GM12878 (cell line): ENCODE results near the gene YARS1. TPM values are rescaled to one million over a fixed set of nuclear protein-coding genes. Genes with fewer than 3 reads are reported as not detected.

Experiments
- ATAC-seq: fragments of 200-7000 bp; cut with Tn5 transposase; 3 replicates; pipeline ENCODE4 v1.9.1; 2020; ENCODE audit warnings: mild to moderate bottlenecking, moderate library complexity
- BruUV-seq: library from RNA; stranded (reverse); fragments of 400-500 nt; replicated peaks from 2 replicates; lab custom pipeline; 2021; lab: Mats Ljungman, UMichigan
- CTCF ChIA-PET: fragments of 300-600 bp; sonication (Branson Sonifier 250); formaldehyde crosslinking; extraction: SDS; loops from one replicate; lab custom pipeline; 2021; ENCODE audit warnings: inconsistent platforms; lab: Yijun Ruan, JAX
- POLR2A ChIA-PET: fragments of 350-600 bp; formaldehyde crosslinking; extraction: SDS; loops from one replicate; lab custom pipeline; 2021; ENCODE audit warnings: inconsistent platforms; lab: Charles Lee
- RAD21 ChIA-PET: fragments of 300-600 bp; sonication (Branson Sonifier 250); formaldehyde crosslinking; loops from one replicate; lab custom pipeline; 2023; ENCODE audit warnings: antibody characterized with exemption; ENCODE audit not compliant: unreplicated experiment; lab: Charles Lee
- SMC1A ChIA-PET: fragments of 300-600 bp; sonication (Branson Sonifier 250); formaldehyde crosslinking; loops from one replicate; lab custom pipeline; 2023; ENCODE audit not compliant: unreplicated experiment, uncharacterized antibody; lab: Charles Lee
- DNase-seq: peaks from one replicate; pipeline ENCODE4 v3.0.0-alpha.2; 2011; ENCODE audit warnings: low read depth, low spot score
- FAIRE-seq: peaks from 3 replicates; lab custom pipeline; 2011; peaks lifted over from hg19 to GRCh38; lab: Jason Lieb, UNC
- H2AFZ ChIP-seq: 2 replicates; pipeline ENCODE4 v1.6.0; 2011; ENCODE audit warnings: low read depth, low read length, control low read depth; ENCODE audit not compliant: control insufficient read depth
- H3K27ac ChIP-seq: 2 replicates; pipeline ENCODE4 v1.5.1; 2011; ENCODE audit warnings: control low read depth; ENCODE audit not compliant: control insufficient read depth, insufficient read depth
- H3K27me3 ChIP-seq, 2 experiments: replicated peaks in 1 of 2; 2 replicates each; pipeline versions ENCODE4 v1.6.0 to v1.6.1; 2011; ENCODE audit warnings: low read length in 1 of 2; ENCODE audit not compliant: control insufficient read depth in 2 of 2, insufficient read depth in 2 of 2
- H3K36me3 ChIP-seq, 2 experiments: 2 replicates each; pipeline ENCODE4 v1.5.1; 2011; ENCODE audit warnings: low read length in 1 of 2; ENCODE audit not compliant: control insufficient read depth in 2 of 2, insufficient read depth in 2 of 2
- H3K4me1 ChIP-seq: 2 replicates; pipeline ENCODE4 v1.6.1; 2011; ENCODE audit warnings: mild to moderate bottlenecking, low read length, moderate library complexity, mixed read lengths; ENCODE audit not compliant: control insufficient read depth, insufficient read depth
- H3K4me2 ChIP-seq: 2 replicates; pipeline ENCODE4 v1.6.0; 2011; ENCODE audit warnings: control low read depth; ENCODE audit not compliant: control insufficient read depth, insufficient read depth
- H3K4me3 ChIP-seq: fragments of 200-600 bp; sonication (generic); 2 replicates; pipeline ENCODE4 v1.5.1; 2016
- H3K79me2 ChIP-seq: 2 replicates; pipeline ENCODE4 v1.6.0; 2011; ENCODE audit warnings: low read length; ENCODE audit not compliant: control insufficient read depth, insufficient read depth
- H3K9ac ChIP-seq: 2 replicates; pipeline ENCODE4 v1.8.0; 2011; ENCODE audit warnings: low read length, control low read depth, mixed read lengths; ENCODE audit not compliant: control insufficient read depth, insufficient read depth
- H3K9me3 ChIP-seq: replicated peaks from 3 replicates; pipeline ENCODE4 v1.5.1; 2011; ENCODE audit warnings: mild to moderate bottlenecking, low read length; ENCODE audit not compliant: control insufficient read depth, insufficient read depth
- H4K20me1 ChIP-seq: 2 replicates; pipeline ENCODE4 v1.6.0; 2011; ENCODE audit not compliant: control insufficient read depth, insufficient read depth
- ATF7 ChIP-seq: fragments of 450-650 bp; IDR thresholded peaks from 2 replicates; pipeline ENCODE4 v1.6.1; 2016; ENCODE audit warnings: low read depth, mild to moderate bottlenecking
- CREB1 ChIP-seq: IDR thresholded peaks from 2 replicates; pipeline ENCODE4 v1.6.1; 2012; ENCODE audit warnings: low read depth, mild to moderate bottlenecking, inconsistent platforms
- FOXK2 ChIP-seq: fragments of 450-650 bp; IDR thresholded peaks from 2 replicates; pipeline ENCODE4 v1.6.1; 2017; ENCODE audit warnings: mild to moderate bottlenecking, moderate library complexity
- REST ChIP-seq: IDR thresholded peaks from 2 replicates; pipeline ENCODE4 v1.6.1; 2012; ENCODE audit warnings: mild to moderate bottlenecking, low read depth, low read length
- STAT3 ChIP-seq: IDR thresholded peaks from 2 replicates; pipeline ENCODE4 v1.6.1; 2011; ENCODE audit warnings: low read depth, low read length, improper control_type of control experiment
- YBX1 ChIP-seq: fragments of 450-650 bp; IDR thresholded peaks from 2 replicates; pipeline ENCODE4 v1.6.1; 2016; ENCODE audit warnings: antibody characterized with exemption
- WGBS: methylation state at CpG from one replicate; pipeline ENCODE4 v1.1.6; 2016; ENCODE audit warnings: low lambda C conversion rate; ENCODE audit not compliant: insufficient replicate concordance, insufficient coverage; ENCODE audit errors: missing lambda C conversion rate; 5-methylcytosine and 5-hydroxymethylcytosine counted together
- in situ Hi-C: fragments of 300-500 bp; cut with MboI; formaldehyde crosslinking; loops from 9 replicates; pipeline ENCODE4 v1.14.3; 2018; ENCODE audit warnings: mixed read lengths
- intact Hi-C: fragments of 100-400 bp; cut with micrococcal nuclease; formaldehyde crosslinking; loops from one replicate; pipeline ENCODE4 v1.14.2; 2022; ENCODE audit not compliant: unreplicated experiment
- polyA plus RNA-seq, 11 experiments: library from polyadenylated mRNA; depleted of rRNA in 4 of 11; unstranded in 6 of 11; stranded (reverse) in 5 of 11; fragments of >200 nt; fragmentation: Nextera tagmentation in 4 of 11; fragmentation: Illumina TruSeq in 1 of 11; extraction: Ambion mirVana in 4 of 11; extraction: Trizol in 1 of 11; gene quantifications; 1 replicate in 1 of 11; 2 replicates in 10 of 11; pipeline versions ENCODE4 v1.2.1 to v1.2.3, GENCODE V29; 2011 to 2016; ENCODE audit warnings: inconsistent platforms in 2 of 11, missing spikeins in 2 of 11, low read depth in 1 of 11
- total RNA-seq, 4 experiments: library from RNA; depleted of rRNA in 3 of 4; stranded (reverse); fragments of >200 nt in 3 of 4; fragmentation: Illumina TruSeq in 1 of 4; extraction: Trizol in 1 of 4; gene quantifications; 2 replicates each; pipeline versions ENCODE4 v1.2.1 to v1.2.3, GENCODE V29; 2013 to 2021
- TF ChIP-seq, protein P1 (sequence below): fragments of 450-650 bp; IDR thresholded peaks from 2 replicates; pipeline ENCODE4 v1.6.1; 2018; ENCODE audit warnings: mild to moderate bottlenecking, low read depth, moderate library complexity; ENCODE audit not compliant: partially characterized antibody
- TF ChIP-seq, protein P2 (sequence below): IDR thresholded peaks from 2 replicates; pipeline ENCODE4 v1.6.1; 2012; ENCODE audit warnings: low read depth, low read length, improper control_type of control experiment

Gene YARS1
- total and polyA plus RNA-seq, 10 of the 15 experiments (the other 5 are each of a cell fraction or from before 2014, with no cell fraction given): 39.9 to 202 (median 136) TPM

DNA sequence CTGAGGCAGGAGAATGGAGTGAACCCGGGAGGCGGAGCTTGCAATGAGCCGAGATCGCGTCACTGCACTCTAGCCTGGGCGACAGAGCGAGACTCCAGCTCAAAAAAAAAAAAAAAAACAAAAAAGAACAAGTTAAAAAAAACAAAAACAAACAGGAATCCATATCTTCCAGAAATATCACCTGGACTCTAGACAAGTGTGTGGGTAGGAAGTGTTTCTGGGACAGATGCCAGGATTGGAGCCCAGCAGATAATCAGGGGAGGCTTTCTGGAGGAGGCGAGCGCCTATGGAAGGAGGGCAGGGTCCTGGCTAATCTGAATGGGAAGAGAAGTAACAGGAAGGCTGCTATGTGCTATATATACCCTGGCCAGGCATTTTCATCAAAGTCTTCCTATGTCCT is 71.0 kb downstream of the YARS1 start:
- intact Hi-C loops: no loop called here
- H3K27ac ChIP-seq: no peak overlapping the region
- no peak overlapping the region for H3K4me3 ChIP-seq
- DNase-seq (no peak), FAIRE-seq (no peak)
- ChIA-PET POLR2A (interaction anchor here (0.6 kb wide), 1 partner anchor 21 kb away, joined by 3 read pairs; no protein-coding TSS in a partner anchor), RAD21 (interaction anchor here (0.7 to 0.9 kb wide), 2 partner anchors 27 to 33 kb away, joined by 3 to 6 read pairs; no protein-coding TSS in a partner anchor), SMC1A (no interaction called here), CTCF (interaction anchor here (3.3 kb wide), 1 partner anchor 35 kb away, joined by 11 read pairs; no protein-coding TSS in a partner anchor)
- H2AFZ ChIP-seq: no peak overlapping the region
- no TSS peak for BruUV-seq
- H3K27me3 ChIP-seq: peaks cover 5% of the 10 kb centered on the region in 2 experiments; a peak in 3 of 4 replicates
- in situ Hi-C loops: no loop called here
- WGBS: 70% methylated on average over 7 of the region's 9 CpGs
- H3K4me2 ChIP-seq: no peak overlapping the region
- H3K36me3 ChIP-seq: no peaks in the 10 kb centered on the region
- H4K20me1 ChIP-seq: no peaks in the 10 kb centered on the region
- TF ChIP-seq CREB1 (no peak), ATF7 (no peak), REST (no peak), YBX1 (no peak), STAT3 (no peak), FOXK2 (no peak)
- TF ChIP-seq, protein P1, sequence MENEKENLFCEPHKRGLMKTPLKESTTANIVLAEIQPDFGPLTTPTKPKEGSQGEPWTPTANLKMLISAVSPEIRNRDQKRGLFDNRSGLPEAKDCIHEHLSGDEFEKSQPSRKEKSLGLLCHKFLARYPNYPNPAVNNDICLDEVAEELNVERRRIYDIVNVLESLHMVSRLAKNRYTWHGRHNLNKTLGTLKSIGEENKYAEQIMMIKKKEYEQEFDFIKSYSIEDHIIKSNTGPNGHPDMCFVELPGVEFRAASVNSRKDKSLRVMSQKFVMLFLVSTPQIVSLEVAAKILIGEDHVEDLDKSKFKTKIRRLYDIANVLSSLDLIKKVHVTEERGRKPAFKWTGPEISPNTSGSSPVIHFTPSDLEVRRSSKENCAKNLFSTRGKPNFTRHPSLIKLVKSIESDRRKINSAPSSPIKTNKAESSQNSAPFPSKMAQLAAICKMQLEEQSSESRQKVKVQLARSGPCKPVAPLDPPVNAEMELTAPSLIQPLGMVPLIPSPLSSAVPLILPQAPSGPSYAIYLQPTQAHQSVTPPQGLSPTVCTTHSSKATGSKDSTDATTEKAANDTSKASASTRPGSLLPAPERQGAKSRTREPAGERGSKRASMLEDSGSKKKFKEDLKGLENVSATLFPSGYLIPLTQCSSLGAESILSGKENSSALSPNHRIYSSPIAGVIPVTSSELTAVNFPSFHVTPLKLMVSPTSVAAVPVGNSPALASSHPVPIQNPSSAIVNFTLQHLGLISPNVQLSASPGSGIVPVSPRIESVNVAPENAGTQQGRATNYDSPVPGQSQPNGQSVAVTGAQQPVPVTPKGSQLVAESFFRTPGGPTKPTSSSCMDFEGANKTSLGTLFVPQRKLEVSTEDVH: no peak
- TF ChIP-seq, protein P2, sequence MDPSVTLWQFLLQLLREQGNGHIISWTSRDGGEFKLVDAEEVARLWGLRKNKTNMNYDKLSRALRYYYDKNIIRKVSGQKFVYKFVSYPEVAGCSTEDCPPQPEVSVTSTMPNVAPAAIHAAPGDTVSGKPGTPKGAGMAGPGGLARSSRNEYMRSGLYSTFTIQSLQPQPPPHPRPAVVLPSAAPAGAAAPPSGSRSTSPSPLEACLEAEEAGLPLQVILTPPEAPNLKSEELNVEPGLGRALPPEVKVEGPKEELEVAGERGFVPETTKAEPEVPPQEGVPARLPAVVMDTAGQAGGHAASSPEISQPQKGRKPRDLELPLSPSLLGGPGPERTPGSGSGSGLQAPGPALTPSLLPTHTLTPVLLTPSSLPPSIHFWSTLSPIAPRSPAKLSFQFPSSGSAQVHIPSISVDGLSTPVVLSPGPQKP: no peak
- TF ChIP-seq, all 136 proteins: peak for 0
- Histone ChIP-seq H3K9ac (no peak overlapping the region), H3K4me1 (no peaks in the 10 kb centered on the region), H3K9me3 (no peaks in the 10 kb centered on the region), H3K79me2 (no peaks in the 10 kb centered on the region)
- no peak for ATAC-seq
